NCI-H2029 treated with DMSO at 0.1 percent for 48 hours (cell line): ENCODE results near the gene PELI2.
A peak's percentile ranks its signal among the peaks of the same experiment; 100 is the strongest.
"Not testable (repeated sequence)": the region's sequence is repeated elsewhere in the genome, so short reads cannot be mapped to it uniquely, and the experiment has no call there.

Source experiments
- DNase-seq: peaks from one replicate; lab custom pipeline; 2025; lab: John Stamatoyannopoulos, UW

PELI2 gene

GRCh38 chr14:56143025-56143424 lies 24.8 kb downstream of the PELI2 start:
- DNase-seq, result no peak

- no peak for DNase-seq
These were observed 26.0 kb downstream of the PELI2 start for GRCh38 chr14:56144176-56144575.

GRCh38 chr14:56145181-56145769 lies 27.1 kb downstream of the PELI2 start:
- DNase-seq, result no peak

- no peak for DNase-seq
These were observed 27.8 kb downstream of the PELI2 start for GRCh38 chr14:56145965-56146364.

GRCh38 chr14:56147449-56147848 lies 29.2 kb downstream of the PELI2 start:
- no peak for DNase-seq

GRCh38 chr14:56147986-56148901 lies 30.0 kb downstream of the PELI2 start:
- DNase-seq, result no peak

- no peak for DNase-seq
These were observed 30.9 kb downstream of the PELI2 start for GRCh38 chr14:56149151-56149550.

GRCh38 chr14:56149995-56150394 lies 31.8 kb downstream of the PELI2 start:
- no peak for DNase-seq

- DNase-seq, result peak; percentile 22
These were observed 32.6 kb downstream of the PELI2 start for GRCh38 chr14:56150645-56151345.

- DNase-seq, result no peak
These were observed 34.0 kb downstream of the PELI2 start for GRCh38 chr14:56152221-56152620.

GRCh38 chr14:56153267-56153666 lies 35.1 kb downstream of the PELI2 start:
- DNase-seq, result no peak

GRCh38 chr14:56154321-56154720 lies 36.1 kb downstream of the PELI2 start:
- peak; percentile 25 for DNase-seq

GRCh38 chr14:56156096-56156495 lies 37.9 kb downstream of the PELI2 start:
- no peak for DNase-seq

GRCh38 chr14:56159066-56159465 lies 40.9 kb downstream of the PELI2 start:
- DNase-seq, result no peak

GRCh38 chr14:56160088-56160487 lies 41.9 kb downstream of the PELI2 start:
- DNase-seq, result no peak

GRCh38 chr14:56161658-56162057 lies 43.4 kb downstream of the PELI2 start:
- no peak for DNase-seq

- DNase-seq, result peak; percentile 27
These were observed 44.3 kb downstream of the PELI2 start for GRCh38 chr14:56162476-56162875.

GRCh38 chr14:56166579-56166978 lies 48.4 kb downstream of the PELI2 start:
- DNase-seq, result not testable (repeated sequence)

GRCh38 chr14:56168007-56168616 lies 49.9 kb downstream of the PELI2 start:
- no peak for DNase-seq

GRCh38 chr14:56170028-56170427 lies 51.8 kb downstream of the PELI2 start:
- DNase-seq, result no peak

GRCh38 chr14:56170877-56171422 lies 52.7 kb downstream of the PELI2 start:
- no peak for DNase-seq

- no peak for DNase-seq
These were observed 53.9 kb downstream of the PELI2 start for GRCh38 chr14:56172074-56172473.
